Transverse colon (tissue), 4 donors: ENCODE data around the gene SLIT3.

Source experiments
- EP300 ChIP-seq: sonication (generic); formaldehyde crosslinking; IDR thresholded peaks from one replicate; pipeline ENCODE4 v1.6.1; 2017; ENCODE audit warnings: antibody characterized with exemption, low read depth
- POLR2A ChIP-seq: fragments of 450-650 bp; IDR thresholded peaks from one replicate; pipeline ENCODE4 v1.6.1; 2016; ENCODE audit warnings: antibody characterized with exemption, mild to moderate bottlenecking, moderate library complexity
- POLR2AphosphoS5 ChIP-seq, 3 donors: sonication (generic); formaldehyde crosslinking; IDR thresholded peaks; one replicate each; pipeline ENCODE4 v1.6.1; 2016; ENCODE audit warnings: antibody characterized with exemption in 3 of 3
- TF ChIP-seq, protein P1 (sequence below), 5 experiments: fragments of 200-600 bp in 3 of 5; fragments of 450-650 bp in 2 of 5; sonication (generic) in 3 of 5; IDR thresholded peaks; 1 replicate in 2 of 5; 2 replicates in 3 of 5; pipeline ENCODE4 v1.5.1; 2016 to 2017; ENCODE audit warnings: antibody characterized with exemption in 5 of 5, inconsistent platforms in 3 of 5, mild to moderate bottlenecking in 2 of 5, moderate library complexity in 1 of 5

DNA sequence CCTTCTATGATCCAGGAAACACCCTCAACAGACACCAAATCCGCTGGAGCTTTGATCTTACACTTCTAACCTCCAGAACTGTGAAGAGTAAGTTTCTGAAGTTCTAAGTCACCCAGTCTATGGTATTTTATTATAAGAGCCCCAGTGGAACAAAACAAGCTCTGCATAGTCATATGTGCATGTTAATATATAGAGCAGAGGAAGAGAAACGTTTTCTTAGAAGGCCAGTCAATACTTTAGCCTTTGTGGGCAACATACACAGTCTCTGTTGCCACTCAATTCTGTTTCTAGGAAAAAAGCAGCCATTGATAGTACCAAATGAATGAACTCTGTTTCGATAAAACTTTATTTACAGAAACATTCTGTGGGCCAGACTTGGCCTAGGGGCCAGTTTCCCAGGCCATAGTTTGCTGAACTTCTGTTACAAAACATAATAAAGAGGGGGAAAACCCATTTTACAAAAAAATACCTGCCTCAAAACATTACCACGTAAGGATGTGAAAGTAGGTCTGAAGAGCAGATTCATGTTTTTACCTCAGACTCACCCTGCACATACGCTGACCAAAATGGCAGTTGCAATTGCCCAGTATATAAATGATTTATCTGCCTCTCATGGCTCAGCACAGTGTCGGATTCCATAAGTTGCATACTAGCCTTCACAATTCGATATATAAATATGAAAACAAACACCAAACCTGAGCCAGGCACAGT lies 350.5 kb downstream of the SLIT3 start:
- TF ChIP-seq, protein P1, sequence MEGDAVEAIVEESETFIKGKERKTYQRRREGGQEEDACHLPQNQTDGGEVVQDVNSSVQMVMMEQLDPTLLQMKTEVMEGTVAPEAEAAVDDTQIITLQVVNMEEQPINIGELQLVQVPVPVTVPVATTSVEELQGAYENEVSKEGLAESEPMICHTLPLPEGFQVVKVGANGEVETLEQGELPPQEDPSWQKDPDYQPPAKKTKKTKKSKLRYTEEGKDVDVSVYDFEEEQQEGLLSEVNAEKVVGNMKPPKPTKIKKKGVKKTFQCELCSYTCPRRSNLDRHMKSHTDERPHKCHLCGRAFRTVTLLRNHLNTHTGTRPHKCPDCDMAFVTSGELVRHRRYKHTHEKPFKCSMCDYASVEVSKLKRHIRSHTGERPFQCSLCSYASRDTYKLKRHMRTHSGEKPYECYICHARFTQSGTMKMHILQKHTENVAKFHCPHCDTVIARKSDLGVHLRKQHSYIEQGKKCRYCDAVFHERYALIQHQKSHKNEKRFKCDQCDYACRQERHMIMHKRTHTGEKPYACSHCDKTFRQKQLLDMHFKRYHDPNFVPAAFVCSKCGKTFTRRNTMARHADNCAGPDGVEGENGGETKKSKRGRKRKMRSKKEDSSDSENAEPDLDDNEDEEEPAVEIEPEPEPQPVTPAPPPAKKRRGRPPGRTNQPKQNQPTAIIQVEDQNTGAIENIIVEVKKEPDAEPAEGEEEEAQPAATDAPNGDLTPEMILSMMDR (IDR thresholded peaks at IDR 0.05), result no peak
- TF ChIP-seq POLR2AphosphoS5 (IDR thresholded peaks at IDR 0.05) (no peak), POLR2A (no peak), EP300 (no peak)
